Measurements from ENCODE around the gene WDR45B. TPM values are rescaled to one million over a fixed set of nuclear protein-coding genes. Genes with fewer than 3 reads are reported as not detected.

The WDR45B gene
- total and polyA plus RNA-seq, 2 experiments from 2014 or later = 82.6 to 112 TPM

GRCh38 chr17:82644148-82644547, 4.1 kb downstream of the WDR45B start:
- H3K27me3 ChIP-seq = no peaks in the 10 kb centered on the region
- no peaks in the 10 kb centered on the region for H3K9me3 ChIP-seq (ENCODE audit: low read depth)
- no peak overlapping the region for H3K4me2 ChIP-seq
- H2AFZ ChIP-seq = no peak overlapping the region
- no peak for DNase-seq (ENCODE audit: low spot score)
- TF ChIP-seq CTCF (IDR thresholded peaks at IDR 0.05; ENCODE audit: poor library complexity) (no peak), EZH2phosphoT487 (IDR thresholded peaks at IDR 0.05; ENCODE audit: low read depth, severe bottlenecking, unreplicated experiment) (no peak), EZH2 (IDR thresholded peaks at IDR 0.05; ENCODE audit: borderline replicate concordance) (no peak)
- H3K9me2 ChIP-seq (replicated peaks; ENCODE audit: insufficient read depth) = no peaks in the 10 kb centered on the region
- no peak overlapping the region for H3K4me3 ChIP-seq
- H3K79me2 ChIP-seq = peaks cover 88% of the 10 kb centered on the region
- 92% methylated on average over 5 of the region's 5 CpGs for WGBS (ENCODE audit: low lambda C conversion rate, missing lambda C conversion rate)
- H3K27ac ChIP-seq = no peak overlapping the region
- H3K36me3 ChIP-seq (replicated peaks; ENCODE audit: insufficient read depth, low read depth) = no peaks in the 10 kb centered on the region
- H3K4me1 ChIP-seq (ENCODE audit: insufficient read depth) = peaks cover 12% of the 10 kb centered on the region
- H4K20me1 ChIP-seq (ENCODE audit: insufficient read depth, poor library complexity, severe bottlenecking) = peaks cover 52% of the 10 kb centered on the region

- H3K27ac ChIP-seq = no peak overlapping the region
- no peaks in the 10 kb centered on the region for H3K9me2 ChIP-seq (replicated peaks; ENCODE audit: insufficient read depth)
- TF ChIP-seq EZH2phosphoT487 (IDR thresholded peaks at IDR 0.05; ENCODE audit: low read depth, severe bottlenecking, unreplicated experiment) (no peak), CTCF (IDR thresholded peaks at IDR 0.05; ENCODE audit: poor library complexity) (no peak), EZH2 (IDR thresholded peaks at IDR 0.05; ENCODE audit: borderline replicate concordance) (no peak)
- no peak for DNase-seq (ENCODE audit: low spot score)
- peaks cover 46% of the 10 kb centered on the region for H4K20me1 ChIP-seq (ENCODE audit: insufficient read depth, poor library complexity, severe bottlenecking)
- peaks cover 98% of the 10 kb centered on the region for H3K79me2 ChIP-seq
- no peak overlapping the region for H3K4me2 ChIP-seq
- 95% methylated on average over 14 of the region's 14 CpGs for WGBS (ENCODE audit: low lambda C conversion rate, missing lambda C conversion rate)
- H3K4me1 ChIP-seq (ENCODE audit: insufficient read depth) = peaks cover 21% of the 10 kb centered on the region
- no peak overlapping the region for H3K4me3 ChIP-seq
- H3K36me3 ChIP-seq (replicated peaks; ENCODE audit: insufficient read depth, low read depth) = no peaks in the 10 kb centered on the region
- H2AFZ ChIP-seq = no peak overlapping the region
- H3K27me3 ChIP-seq = no peaks in the 10 kb centered on the region
- no peaks in the 10 kb centered on the region for H3K9me3 ChIP-seq (ENCODE audit: low read depth)
These were observed 6.2 kb downstream of the WDR45B start for GRCh38 chr17:82642022-82642421.

- no peak overlapping the region for H3K27ac ChIP-seq
- no peaks in the 10 kb centered on the region for H3K9me3 ChIP-seq (ENCODE audit: low read depth)
- H3K4me2 ChIP-seq = no peak overlapping the region
- peaks cover 26% of the 10 kb centered on the region for H4K20me1 ChIP-seq (ENCODE audit: insufficient read depth, poor library complexity, severe bottlenecking)
- no peak overlapping the region for H3K4me3 ChIP-seq
- TF ChIP-seq EZH2 (IDR thresholded peaks at IDR 0.05; ENCODE audit: borderline replicate concordance) (no peak), EZH2phosphoT487 (IDR thresholded peaks at IDR 0.05; ENCODE audit: low read depth, severe bottlenecking, unreplicated experiment) (no peak), CTCF (IDR thresholded peaks at IDR 0.05; ENCODE audit: poor library complexity) (no peak)
- 94% methylated on average over 5 of the region's 5 CpGs for WGBS (ENCODE audit: low lambda C conversion rate, missing lambda C conversion rate)
- no peaks in the 10 kb centered on the region for H3K36me3 ChIP-seq (replicated peaks; ENCODE audit: insufficient read depth, low read depth)
- H2AFZ ChIP-seq = no peak overlapping the region
- no peak for DNase-seq (ENCODE audit: low spot score)
- peaks cover 19% of the 10 kb centered on the region for H3K4me1 ChIP-seq (ENCODE audit: insufficient read depth)
- no peaks in the 10 kb centered on the region for H3K9me2 ChIP-seq (replicated peaks; ENCODE audit: insufficient read depth)
- H3K27me3 ChIP-seq = no peaks in the 10 kb centered on the region
- H3K79me2 ChIP-seq = peaks cover 88% of the 10 kb centered on the region
These were observed 8.2 kb downstream of the WDR45B start for GRCh38 chr17:82640036-82640435.

GRCh38 chr17:82639628-82640027, 8.6 kb downstream of the WDR45B start:
- no peak overlapping the region for H3K4me2 ChIP-seq
- H3K4me1 ChIP-seq (ENCODE audit: insufficient read depth) = peaks cover 20% of the 10 kb centered on the region
- no peaks in the 10 kb centered on the region for H3K9me2 ChIP-seq (replicated peaks; ENCODE audit: insufficient read depth)
- no peaks in the 10 kb centered on the region for H3K9me3 ChIP-seq (ENCODE audit: low read depth)
- TF ChIP-seq EZH2 (IDR thresholded peaks at IDR 0.05; ENCODE audit: borderline replicate concordance) (no peak), EZH2phosphoT487 (IDR thresholded peaks at IDR 0.05; ENCODE audit: low read depth, severe bottlenecking, unreplicated experiment) (no peak), CTCF (IDR thresholded peaks at IDR 0.05; ENCODE audit: poor library complexity) (no peak)
- DNase-seq (ENCODE audit: low spot score) = no peak
- H3K4me3 ChIP-seq = no peak overlapping the region
- H4K20me1 ChIP-seq (ENCODE audit: insufficient read depth, poor library complexity, severe bottlenecking) = peaks cover 22% of the 10 kb centered on the region
- no peak overlapping the region for H2AFZ ChIP-seq
- no peaks in the 10 kb centered on the region for H3K27me3 ChIP-seq
- peaks cover 88% of the 10 kb centered on the region for H3K79me2 ChIP-seq
- H3K27ac ChIP-seq = no peak overlapping the region
- H3K36me3 ChIP-seq (replicated peaks; ENCODE audit: insufficient read depth, low read depth) = no peaks in the 10 kb centered on the region
- WGBS (ENCODE audit: low lambda C conversion rate, missing lambda C conversion rate) = 90% methylated on average over 7 of the region's 14 CpGs

All from hepatocyte (in vitro differentiated cells).